ENCODE measurements around the gene MADD. TPM values are rescaled to one million over a fixed set of nuclear protein-coding genes. Genes with fewer than 3 reads are reported as not detected.

The MADD gene
- total RNA-seq, 1 donor from 2014 or later, result 35.7 TPM

- DNase-seq (ENCODE audit: low spot score), result peak; percentile 97
These were observed 85.6 kb downstream of the MADD start for GRCh38 chr11:47355283-47356128.

- no peak for DNase-seq (ENCODE audit: low spot score)
These were observed 86.4 kb downstream of the MADD start for GRCh38 chr11:47356129-47356997.

DNA sequence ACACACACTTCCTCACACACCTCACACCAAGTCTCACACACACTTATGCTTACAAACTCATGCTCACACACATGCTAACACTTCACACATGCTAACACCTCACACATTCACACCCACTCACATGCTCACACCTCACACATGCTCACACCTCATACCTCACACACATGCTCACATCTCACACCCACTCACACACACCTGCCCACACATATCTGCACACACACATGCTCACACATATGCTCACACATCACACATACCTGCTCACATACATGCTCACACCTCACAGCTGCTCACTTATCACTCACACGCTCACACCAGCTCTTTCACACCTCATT is 87.0 kb downstream of the MADD start:
- no peak for DNase-seq (ENCODE audit: low spot score)

DNA sequence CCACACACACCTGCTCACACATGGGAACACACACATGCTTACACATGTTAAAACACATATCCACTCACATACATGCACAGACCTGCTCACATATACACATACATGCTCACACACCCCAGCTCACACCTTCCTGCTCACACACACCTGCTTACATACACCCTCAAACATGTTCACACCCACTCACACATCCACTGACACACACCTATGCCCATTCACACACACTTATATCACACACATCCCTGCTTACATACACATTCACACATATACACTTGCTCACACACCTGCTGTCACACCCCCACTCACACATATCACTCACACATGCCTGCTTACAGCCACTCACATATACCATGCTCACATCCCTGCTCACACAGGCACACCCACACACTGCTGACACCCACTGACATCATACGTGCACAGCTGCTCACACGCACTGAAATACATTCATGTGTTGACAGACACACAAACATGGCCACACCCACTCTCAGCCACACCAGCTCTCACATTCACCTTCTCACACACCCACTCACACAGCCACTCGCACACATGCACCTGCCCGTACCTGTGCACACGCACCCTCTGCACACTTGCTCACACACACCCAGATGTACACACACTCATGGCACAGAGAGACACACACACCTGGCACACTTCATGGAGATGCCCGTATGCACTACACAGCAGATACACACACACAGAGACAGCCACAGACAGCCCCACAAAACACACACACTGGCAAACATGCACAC is 88.2 kb downstream of the MADD start:
- no peak for DNase-seq (ENCODE audit: low spot score)

DNA sequence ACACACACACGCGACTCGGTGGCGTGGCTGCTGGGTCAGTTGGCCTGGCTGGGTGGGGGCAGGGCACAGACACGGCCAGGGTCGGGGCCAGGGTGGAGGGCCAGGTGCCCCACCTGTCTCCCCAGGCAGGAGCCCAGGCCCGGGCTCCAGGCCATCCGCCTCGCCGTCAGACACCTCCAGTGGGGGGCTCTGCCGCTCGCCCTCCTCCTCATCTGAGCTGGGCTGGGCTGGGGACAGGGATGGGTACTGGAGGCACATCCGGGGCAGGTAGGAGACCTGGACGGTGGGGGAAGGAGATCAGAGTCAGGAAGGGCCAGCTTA is 88.8 kb downstream of the MADD start:
- no peak for DNase-seq (ENCODE audit: low spot score)

GRCh38 chr11:47359162-47359561 is 89.2 kb downstream of the MADD start:
- no peak for DNase-seq (ENCODE audit: low spot score)

DNA sequence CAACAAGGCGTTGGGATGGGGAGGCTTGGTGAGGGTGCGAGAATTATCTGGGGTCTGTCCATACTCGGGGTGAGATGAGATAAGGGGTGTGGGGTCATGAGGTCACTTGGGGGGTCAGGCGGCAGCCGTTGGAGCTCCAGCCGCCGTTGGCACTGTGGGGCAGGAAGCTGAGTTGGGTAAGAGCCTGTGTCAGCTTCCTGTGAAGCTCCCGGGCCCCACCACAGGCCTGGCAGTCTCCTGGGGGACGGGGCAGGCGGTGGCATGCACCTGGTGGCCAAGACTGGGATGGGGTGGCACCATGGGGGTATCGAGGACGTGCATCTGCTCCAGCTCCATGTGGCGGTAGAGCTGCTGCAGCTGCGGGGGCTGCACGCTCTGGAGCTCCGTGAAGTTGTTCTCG is 89.7 kb downstream of the MADD start:
- no peak for DNase-seq (ENCODE audit: low spot score)

GRCh38 chr11:47360341-47360740 is 90.4 kb downstream of the MADD start:
- DNase-seq (ENCODE audit: low spot score), result no peak

DNA sequence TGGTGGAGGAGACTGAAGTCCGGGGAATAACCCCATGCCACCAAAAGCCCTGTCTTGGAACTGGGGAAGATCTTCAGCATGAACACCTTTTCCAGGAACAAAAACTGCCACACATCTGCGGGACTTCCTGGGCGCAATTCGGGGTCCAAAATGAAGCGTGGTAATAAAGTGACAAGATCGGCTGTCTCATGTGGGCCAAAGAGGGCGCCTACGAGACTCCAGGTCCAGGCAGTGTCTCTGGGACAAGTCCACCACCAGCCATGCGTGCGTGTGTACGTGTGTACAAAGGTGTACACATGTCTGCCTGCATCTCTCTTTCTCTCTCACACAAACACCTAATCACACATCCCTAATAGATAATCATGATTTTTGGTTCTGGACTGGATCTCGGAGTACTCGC is 91.5 kb downstream of the MADD start:
- DNase-seq (ENCODE audit: low spot score), result no peak

DNA sequence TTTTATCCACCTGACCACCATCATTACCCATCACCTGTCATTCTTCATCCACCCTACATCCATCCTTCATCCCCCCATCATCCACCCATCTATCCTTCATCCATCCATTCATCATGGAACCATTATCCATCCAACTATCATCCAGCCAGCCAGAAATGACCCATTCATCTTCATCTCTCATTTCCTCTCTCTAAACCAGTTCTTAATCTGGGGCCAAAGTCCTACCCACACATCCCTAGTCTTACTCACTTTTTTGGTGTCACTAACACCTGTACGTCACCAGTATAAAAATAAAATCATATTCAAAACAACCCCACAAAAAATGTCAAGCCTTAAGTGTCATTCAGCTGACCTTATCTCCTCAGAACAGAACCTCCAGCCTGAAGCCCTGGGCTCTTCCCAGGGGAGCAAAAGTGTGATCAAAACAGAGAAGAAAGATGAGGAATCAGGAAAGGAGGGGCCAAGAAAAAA is 96.1 kb downstream of the MADD start:
- no peak for DNase-seq (ENCODE audit: low spot score)

GRCh38 chr11:47369676-47370075 is 99.7 kb downstream of the MADD start:
- no peak for DNase-seq (ENCODE audit: low spot score)

GRCh38 chr11:47372422-47372821 is 102.5 kb downstream of the MADD start:
- DNase-seq (ENCODE audit: low spot score), result no peak

- no peak for DNase-seq (ENCODE audit: low spot score)
These were observed 104.2 kb downstream of the MADD start for GRCh38 chr11:47373876-47374719.

DNA sequence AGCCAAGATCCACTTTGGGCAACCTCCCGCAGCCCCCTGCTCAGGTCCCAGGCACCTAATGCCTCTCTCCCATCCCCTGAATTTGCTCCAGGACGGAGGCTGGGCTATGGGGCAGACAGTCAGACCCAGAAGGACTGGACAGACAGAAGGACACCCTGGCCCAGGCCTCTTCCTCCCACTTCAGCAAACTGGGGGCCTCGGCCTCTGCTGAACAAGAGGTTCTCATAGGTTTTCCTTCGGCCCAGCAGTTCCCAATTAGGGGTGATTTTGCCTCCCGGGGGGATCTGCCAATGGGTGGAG is 104.7 kb downstream of the MADD start:
- DNase-seq (ENCODE audit: low spot score), result no peak

- DNase-seq (ENCODE audit: low spot score), result no peak
These were observed 105.1 kb downstream of the MADD start for GRCh38 chr11:47375020-47375419.

DNA sequence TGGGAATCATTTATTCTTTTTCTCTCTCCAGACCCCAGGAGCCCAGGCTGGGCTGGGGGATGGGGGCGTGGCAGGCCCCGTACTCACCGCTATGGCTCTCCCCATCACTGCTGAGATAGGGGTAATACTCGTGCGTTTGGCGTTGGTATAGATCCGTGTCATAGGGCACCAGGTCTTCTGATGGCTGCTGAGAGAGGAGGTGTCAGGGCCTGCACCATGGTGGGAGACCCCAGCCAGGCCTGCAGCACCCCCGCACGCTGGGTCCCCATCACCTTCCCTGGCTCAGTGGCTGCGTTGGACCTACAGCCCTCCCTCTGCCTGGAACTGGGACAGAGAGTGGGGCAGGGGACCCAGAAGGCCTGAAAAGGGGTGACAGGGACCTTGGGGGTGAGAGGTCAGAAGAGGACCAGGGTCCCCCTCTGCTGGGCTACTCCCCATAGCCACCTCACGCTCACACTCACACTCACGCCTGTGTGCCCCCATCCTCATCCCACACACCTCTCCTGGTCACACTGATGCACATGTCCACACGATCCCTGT is 105.7 kb downstream of the MADD start:
- DNase-seq (ENCODE audit: low spot score), result no peak

DNA sequence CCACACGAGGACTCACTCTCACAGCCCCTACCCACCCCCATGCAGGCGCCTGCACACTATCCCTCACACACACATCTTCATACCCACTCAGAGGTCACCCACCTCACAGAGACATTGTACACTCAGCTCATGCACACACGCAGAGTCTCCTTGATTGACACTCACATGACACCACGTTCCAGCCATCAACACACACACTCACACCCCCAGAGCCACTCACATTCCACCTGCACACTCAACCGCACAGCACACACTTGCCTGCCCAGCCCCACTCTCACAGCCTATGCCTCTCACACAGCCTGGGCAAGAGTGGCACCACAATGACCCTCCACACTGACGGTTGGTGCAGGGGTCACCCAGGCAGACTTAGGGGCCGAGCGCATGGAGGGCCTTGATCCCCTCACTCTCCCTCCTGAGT is 106.2 kb downstream of the MADD start:
- DNase-seq (ENCODE audit: low spot score), result no peak

DNA sequence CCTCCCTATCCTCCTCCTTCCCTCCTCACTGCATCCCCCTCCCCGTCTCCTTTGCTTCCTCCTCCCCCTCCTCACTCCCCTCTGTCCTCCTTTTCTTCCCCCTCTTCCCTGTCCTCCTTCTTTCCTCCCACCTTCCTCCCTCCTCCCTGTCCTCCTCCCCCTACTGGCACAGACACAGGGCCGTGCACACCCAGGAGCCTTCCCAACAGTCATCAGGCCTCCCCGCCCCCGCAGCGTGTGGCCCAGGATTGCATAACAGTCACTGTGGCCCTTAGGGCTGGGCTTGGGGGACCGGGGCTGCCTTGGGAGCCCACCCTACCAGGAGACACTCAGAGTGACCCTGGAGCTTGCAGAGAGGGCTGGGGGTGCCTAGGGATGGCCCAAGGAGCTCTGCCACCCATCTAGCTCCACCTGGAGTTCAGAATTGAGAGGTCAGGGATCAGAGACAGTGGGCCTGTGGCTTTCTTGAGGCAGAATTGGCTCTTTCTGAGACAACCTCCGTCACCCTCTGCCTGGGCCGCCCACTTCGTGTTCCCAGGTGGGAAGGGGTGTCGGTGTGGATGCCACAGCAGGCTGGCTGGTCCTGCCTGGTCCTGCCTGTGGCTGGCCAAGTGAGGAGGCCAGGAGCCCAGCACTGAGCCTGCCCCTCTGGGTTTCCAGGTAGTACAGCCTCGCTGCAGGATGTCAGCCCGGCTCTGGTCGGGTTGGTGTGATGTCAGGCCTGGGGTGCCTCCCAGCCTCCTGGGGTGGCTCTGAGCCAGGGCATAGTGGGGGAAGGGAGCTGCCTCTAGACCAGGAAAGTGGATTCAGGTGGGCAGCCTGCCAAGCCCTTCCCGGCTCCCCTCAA is 106.8 kb downstream of the MADD start:
- no peak for DNase-seq (ENCODE audit: low spot score)

GRCh38 chr11:47377571-47378009 is 107.7 kb downstream of the MADD start:
- no peak for DNase-seq (ENCODE audit: low spot score)

All from mesenteric fat pad (tissue), 1 donor.